Testis (tissue), 2 donors: Measurements from ENCODE around the gene PHYKPL.

Experiments used
- CTCF ChIP-seq, 3 experiments: fragments of 450-650 bp in 2 of 3; fragments of 200-600 bp in 1 of 3; sonication (generic) in 1 of 3; IDR thresholded peaks; one replicate each; pipeline ENCODE4 v1.5.1; 2016 to 2019; ENCODE audit warnings: antibody characterized with exemption in 3 of 3, mild to moderate bottlenecking in 2 of 3, moderate library complexity in 1 of 3
- POLR2A ChIP-seq: fragments of 450-650 bp; IDR thresholded peaks from one replicate; pipeline ENCODE4 v1.6.1; 2017; ENCODE audit warnings: antibody characterized with exemption, mild to moderate bottlenecking, moderate library complexity

DNA sequence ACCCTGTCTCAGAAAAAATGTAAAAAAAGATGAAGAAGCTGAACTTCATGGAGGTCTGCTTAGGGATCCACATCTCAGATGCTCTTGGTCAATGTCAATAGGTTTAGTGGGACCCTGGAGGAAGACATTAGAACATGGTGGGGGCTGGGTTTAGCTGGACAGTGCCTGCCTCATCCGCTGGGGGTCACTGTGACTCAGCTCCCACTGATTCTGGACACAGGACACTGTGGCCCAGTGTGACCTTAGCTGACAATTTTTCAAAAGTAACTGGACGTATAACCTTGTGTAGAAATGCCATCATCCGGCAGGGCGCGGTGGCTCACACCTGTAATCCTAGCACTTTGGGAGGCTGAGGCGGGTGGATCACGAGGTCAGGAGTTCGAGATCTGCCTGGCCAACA lies 35.6 kb downstream of the PHYKPL start:
- TF ChIP-seq CTCF (IDR thresholded peaks at IDR 0.05) = no peak
- no peak for TF ChIP-seq POLR2A
